CD4-positive, alpha-beta T cell (primary cell): ENCODE data around the gene LGI4. TPM values are rescaled to one million over a fixed set of nuclear protein-coding genes. Genes with fewer than 3 reads are reported as not detected.
"Not testable (repeated sequence)": the region's sequence is repeated elsewhere in the genome, so short reads cannot be mapped to it uniquely, and the experiment has no call there.

Source experiments
- ATAC-seq: fragments of 200-7000 bp; cut with Tn5 transposase; one replicate; pipeline ENCODE4 v1.10.0; 2022; ENCODE audit warnings: mild to moderate bottlenecking; ENCODE audit not compliant: poor library complexity
- CTCF ChIA-PET: fragments of 350-600 bp; sonication (Branson Sonifier 250); formaldehyde crosslinking; loops from one replicate; lab custom pipeline; 2021; ENCODE audit warnings: antibody characterized with exemption, inconsistent platforms; lab: Charles Lee
- POLR2A ChIA-PET: fragments of 350-600 bp; sonication (Branson Sonifier 250); formaldehyde crosslinking; loops from one replicate; lab custom pipeline; 2021; ENCODE audit warnings: antibody characterized with exemption, inconsistent platforms; lab: Charles Lee
- DNase-seq, 14 experiments: peaks; one replicate each; pipeline ENCODE4 v3.0.0-alpha.2; 2013 to 2020; ENCODE audit warnings: mixed read lengths in 2 of 14
- H3K27ac ChIP-seq, 2 donors: one replicate each; pipeline versions ENCODE4 v1.5.1 to v1.7.0; 2013; ENCODE audit warnings: low read length in 2 of 2, low read depth in 1 of 2, mild to moderate bottlenecking in 1 of 2
- H3K27me3 ChIP-seq, 2 experiments: 1 replicate in 1 of 2; 2 replicates in 1 of 2; pipeline versions ENCODE4 v1.6.1 to v1.7.0; 2013; ENCODE audit warnings: low read length in 2 of 2, control low read depth in 1 of 2, mild to moderate bottlenecking in 1 of 2, moderate library complexity in 1 of 2; ENCODE audit not compliant: insufficient read depth in 2 of 2, control insufficient read depth in 1 of 2
- H3K36me3 ChIP-seq: one replicate; pipeline ENCODE4 v1.6.1; 2013; ENCODE audit warnings: low read length, control low read depth; ENCODE audit not compliant: insufficient read depth
- H3K4me1 ChIP-seq: one replicate; pipeline ENCODE4 v1.6.1; 2013; ENCODE audit warnings: low read length, control low read depth; ENCODE audit not compliant: insufficient read depth
- H3K4me3 ChIP-seq: one replicate; pipeline ENCODE4 v1.5.1; 2013; ENCODE audit warnings: mild to moderate bottlenecking, low read length, moderate library complexity
- H3K9me3 ChIP-seq, 2 experiments: 1 replicate in 1 of 2; 2 replicates in 1 of 2; pipeline versions ENCODE4 v1.6.1 to v1.7.0; 2013; ENCODE audit warnings: low read length in 2 of 2, mild to moderate bottlenecking in 2 of 2, control low read depth in 1 of 2, moderate library complexity in 1 of 2; ENCODE audit not compliant: control insufficient read depth in 1 of 2, insufficient read depth in 1 of 2
- H3K27ac Mint-ChIP-seq: one replicate; pipeline ENCODE4 v1.8.0; 2020; ENCODE audit warnings: mixed read lengths
- H3K27me3 Mint-ChIP-seq: one replicate; pipeline ENCODE4 v1.8.0; 2021; ENCODE audit warnings: mixed read lengths
- H3K36me3 Mint-ChIP-seq: one replicate; pipeline ENCODE4 v1.8.0; 2021; ENCODE audit warnings: low read depth, mixed read lengths
- H3K4me1 Mint-ChIP-seq: one replicate; pipeline ENCODE4 v1.8.0; 2021; ENCODE audit warnings: low read depth, mixed read lengths
- H3K4me3 Mint-ChIP-seq: one replicate; pipeline ENCODE4 v1.8.0; 2020; ENCODE audit warnings: mild to moderate bottlenecking, mixed read lengths
- H3K9me3 Mint-ChIP-seq: one replicate; pipeline ENCODE4 v1.8.0; 2020; ENCODE audit warnings: mixed read lengths
- CTCF ChIP-seq: fragments of 200-600 bp; IDR thresholded peaks from one replicate; pipeline ENCODE4 v1.8.0; 2022; ENCODE audit warnings: antibody characterized with exemption, mild to moderate bottlenecking
- intact Hi-C, 2 experiments: fragments of 100-400 bp; cut with DNase I in 1 of 2; cut with micrococcal nuclease in 1 of 2; formaldehyde crosslinking; loops; one replicate each; pipeline versions ENCODE4 v1.15.1 to v1.9.0; 2023 to 2025; cut with DNase I, micrococcal nuclease
- total RNA-seq, 174 experiments: library from RNA in 2 of 174; stranded (reverse) in 2 of 174; gene quantifications; one replicate each; pipeline ENCODE4 v1.2.3 and lab custom pipeline; 2021 to 2026

Gene LGI4
- total RNA-seq, 2 experiments from 2014 or later, result 0.69 to 0.70 TPM

DNA sequence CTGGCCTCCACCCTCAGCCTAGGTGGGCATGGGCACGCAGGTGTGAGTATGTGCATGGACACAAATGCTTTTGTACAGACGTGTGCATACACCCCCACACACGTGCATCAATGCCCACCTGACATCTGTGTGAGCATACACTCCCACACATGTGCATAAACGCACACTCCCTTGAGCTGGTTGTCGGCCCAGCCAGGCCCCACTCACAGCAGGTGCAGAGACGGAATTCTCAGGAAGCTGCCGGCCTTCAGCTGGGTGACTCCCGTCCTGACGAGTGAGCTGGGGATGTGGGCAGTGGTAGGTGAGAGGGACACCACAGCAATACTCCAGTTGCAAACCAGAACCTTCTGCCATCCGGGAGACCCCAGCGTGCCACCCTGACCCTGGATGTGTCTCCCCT lies 1.0 kb downstream of the LGI4 start:
- POLR2A ChIA-PET, result no interaction called here
- Histone ChIP-seq H3K9me3 (no peaks in the 10 kb centered on the region), H3K27ac (no peak overlapping the region), H3K36me3 (no peaks in the 10 kb centered on the region), H3K4me1 (peaks cover 11% of the 10 kb centered on the region), H3K4me3 (no peak overlapping the region), H3K27me3 (no peaks in the 10 kb centered on the region)
- ATAC-seq (no peak), DNase-seq (no peak)
- no peaks in the 10 kb centered on the region for H3K27me3 Mint-ChIP-seq
- CTCF ChIA-PET, result no interaction called here
- H3K36me3 Mint-ChIP-seq, result no peaks in the 10 kb centered on the region
- H3K27ac Mint-ChIP-seq, result no peak overlapping the region
- no peak for TF ChIP-seq CTCF
- intact Hi-C loops, result loop anchor here in 1 of 2 experiments (2.0 kb wide), 1 partner anchor 19 kb away; the partner anchor contains the start of gene FXYD3
- H3K9me3 Mint-ChIP-seq, result no peaks in the 10 kb centered on the region
- peaks cover 6% of the 10 kb centered on the region for H3K4me1 Mint-ChIP-seq
- no peak overlapping the region for H3K4me3 Mint-ChIP-seq

DNA sequence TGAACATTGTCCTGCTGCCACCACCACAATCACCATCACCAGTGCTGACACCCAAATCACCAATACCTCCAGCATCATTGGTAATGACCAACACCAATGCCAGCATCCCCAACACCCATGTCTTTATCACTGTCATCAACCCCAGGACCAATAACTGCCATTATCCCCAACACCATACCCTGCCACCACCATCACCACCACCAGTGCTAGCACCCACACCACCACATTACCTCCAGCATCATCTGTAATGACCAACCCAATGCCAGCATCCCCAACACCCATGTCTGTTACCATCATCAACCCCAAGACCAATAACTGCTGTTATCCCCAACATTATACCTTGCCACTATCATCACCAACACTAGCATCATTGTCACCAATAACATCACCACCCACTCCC lies 2.6 kb downstream of the LGI4 start:
- H3K4me1 ChIP-seq, result peaks cover 11% of the 10 kb centered on the region
- ATAC-seq, result no peak
- no peak overlapping the region for H3K4me3 Mint-ChIP-seq
- H3K27me3 Mint-ChIP-seq, result no peaks in the 10 kb centered on the region
- no peaks in the 10 kb centered on the region for H3K36me3 Mint-ChIP-seq
- H3K27ac Mint-ChIP-seq, result no peak overlapping the region
- no peak for DNase-seq
- H3K4me3 ChIP-seq, result no peak overlapping the region
- H3K27ac ChIP-seq, result no peak overlapping the region
- H3K4me1 Mint-ChIP-seq, result peaks cover 6% of the 10 kb centered on the region
- intact Hi-C loops, result no loop called here
- no peaks in the 10 kb centered on the region for H3K36me3 ChIP-seq
- no peaks in the 10 kb centered on the region for H3K9me3 Mint-ChIP-seq
- no peaks in the 10 kb centered on the region for H3K27me3 ChIP-seq
- H3K9me3 ChIP-seq, result no peaks in the 10 kb centered on the region
- TF ChIP-seq CTCF, result no peak
- ChIA-PET POLR2A (no interaction called here), CTCF (no interaction called here)

DNA sequence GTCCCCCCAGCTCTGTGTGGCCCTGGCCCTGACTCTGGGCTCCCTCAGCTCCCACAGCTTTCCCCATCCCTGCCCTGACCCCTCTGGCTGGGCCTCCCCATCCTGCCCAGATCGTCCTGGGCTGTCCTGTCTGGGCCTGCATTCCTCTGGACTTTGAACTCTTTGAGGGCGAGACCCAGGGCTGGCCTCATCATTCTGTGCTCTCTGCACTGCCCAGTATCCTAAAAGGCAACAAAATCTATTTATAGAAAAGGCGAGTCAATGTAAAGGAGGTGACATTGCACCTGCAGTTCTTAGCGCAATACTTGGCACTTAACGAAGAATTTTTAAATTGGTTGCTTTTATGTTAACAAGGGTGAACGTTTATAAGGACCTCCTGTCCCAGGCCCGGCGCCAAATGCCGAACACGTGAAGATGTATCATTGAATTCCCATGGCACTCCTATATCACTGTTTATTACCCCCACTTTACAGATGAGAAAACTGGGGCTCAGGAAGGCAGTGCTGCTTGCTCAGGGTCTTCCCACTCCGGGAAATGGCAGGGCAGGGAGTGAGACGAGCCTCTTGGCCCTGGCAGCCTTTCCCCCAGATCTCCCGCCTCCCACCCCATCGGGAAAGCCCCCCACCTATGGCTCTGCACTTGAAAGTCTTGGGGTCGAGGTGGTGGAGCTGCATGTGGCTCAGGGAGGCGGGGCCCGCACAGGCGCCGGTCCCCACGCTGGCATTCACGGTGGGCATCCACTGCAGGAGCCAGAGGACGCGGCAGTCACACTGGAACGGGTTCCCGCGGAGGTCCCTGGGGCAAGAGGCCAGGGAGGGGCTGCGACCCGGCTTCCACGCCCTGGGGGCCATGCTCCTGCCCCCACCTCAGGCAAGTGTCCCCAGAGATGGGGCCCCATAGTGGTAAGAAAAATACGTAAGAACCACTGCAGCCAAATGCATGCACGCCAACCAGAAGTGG lies 3.8 kb downstream of the LGI4 start:
- no peak for TF ChIP-seq CTCF
- H3K27me3 Mint-ChIP-seq, result no peaks in the 10 kb centered on the region
- no peak overlapping the region for H3K4me3 Mint-ChIP-seq
- no peak overlapping the region for H3K27ac Mint-ChIP-seq
- Histone ChIP-seq H3K36me3 (no peaks in the 10 kb centered on the region), H3K9me3 (no peaks in the 10 kb centered on the region), H3K4me3 (no peak overlapping the region), H3K27me3 (no peaks in the 10 kb centered on the region), H3K27ac (no peak overlapping the region), H3K4me1 (peaks cover 6% of the 10 kb centered on the region)
- CTCF ChIA-PET, result no interaction called here
- no peaks in the 10 kb centered on the region for H3K9me3 Mint-ChIP-seq
- DNase-seq (no peak), ATAC-seq (no peak)
- intact Hi-C loops, result no loop called here
- POLR2A ChIA-PET, result no interaction called here
- H3K36me3 Mint-ChIP-seq, result no peaks in the 10 kb centered on the region
- H3K4me1 Mint-ChIP-seq, result peaks cover 6% of the 10 kb centered on the region

DNA sequence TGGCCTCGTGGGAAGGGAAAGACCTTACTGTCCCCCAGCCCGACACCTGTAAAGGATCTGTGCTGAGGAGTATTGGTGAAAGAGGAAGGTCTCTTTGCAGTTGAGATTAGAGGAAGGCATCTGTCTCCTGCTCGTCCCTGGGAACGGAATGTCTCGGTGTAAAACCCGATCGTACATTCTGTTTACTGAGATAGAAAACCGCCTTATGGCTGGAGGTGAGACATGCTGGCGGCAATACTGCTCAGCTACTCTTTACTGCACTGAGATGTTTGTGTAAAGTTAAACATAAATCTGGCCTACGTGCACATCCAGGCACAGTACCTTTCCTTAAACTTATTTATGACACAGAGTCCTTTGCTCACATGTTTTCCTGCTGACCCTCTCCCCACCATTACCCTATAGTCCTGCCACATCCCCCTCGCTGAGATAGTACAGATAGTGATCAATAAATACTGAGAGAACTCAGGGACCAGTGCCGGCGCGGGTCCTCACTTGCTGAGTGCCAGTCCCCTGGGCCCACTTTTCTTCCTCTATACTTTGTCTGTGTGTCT lies 5.1 kb downstream of the LGI4 start:
- H3K9me3 Mint-ChIP-seq, CTCF ChIA-PET, DNase-seq, H3K4me3 ChIP-seq, H3K4me1 Mint-ChIP-seq, POLR2A ChIA-PET, ATAC-seq, H3K27ac ChIP-seq, intact Hi-C loops, H3K9me3 ChIP-seq, H3K4me3 Mint-ChIP-seq, H3K4me1 ChIP-seq, H3K36me3 Mint-ChIP-seq, H3K27me3 ChIP-seq, H3K27me3 Mint-ChIP-seq, H3K27ac Mint-ChIP-seq, H3K36me3 ChIP-seq: not testable (repeated sequence)
